ENCODE measurements around the gene LTK.

The LTK gene

DNA sequence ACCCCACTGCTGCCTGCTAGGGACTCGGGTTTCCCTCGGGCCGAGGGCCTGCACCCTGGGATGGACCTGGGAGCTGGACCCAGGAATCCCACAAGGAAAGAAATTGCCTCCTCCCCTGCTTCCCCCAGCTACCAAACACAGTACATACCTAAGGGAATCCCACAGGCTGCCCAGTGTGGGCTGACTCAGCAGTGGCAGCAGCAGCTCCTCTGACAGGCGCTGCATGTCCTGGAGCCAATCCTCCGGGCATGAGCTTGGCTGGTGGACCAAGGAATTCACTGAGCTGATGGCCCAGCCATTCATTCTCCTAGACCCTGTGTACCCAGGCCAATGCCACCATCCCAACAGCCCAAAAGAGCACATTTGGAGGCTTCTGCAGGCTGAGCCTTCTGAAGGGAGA lies 9.5 kb upstream of the LTK start:
- TF ChIP-seq, protein P1, sequence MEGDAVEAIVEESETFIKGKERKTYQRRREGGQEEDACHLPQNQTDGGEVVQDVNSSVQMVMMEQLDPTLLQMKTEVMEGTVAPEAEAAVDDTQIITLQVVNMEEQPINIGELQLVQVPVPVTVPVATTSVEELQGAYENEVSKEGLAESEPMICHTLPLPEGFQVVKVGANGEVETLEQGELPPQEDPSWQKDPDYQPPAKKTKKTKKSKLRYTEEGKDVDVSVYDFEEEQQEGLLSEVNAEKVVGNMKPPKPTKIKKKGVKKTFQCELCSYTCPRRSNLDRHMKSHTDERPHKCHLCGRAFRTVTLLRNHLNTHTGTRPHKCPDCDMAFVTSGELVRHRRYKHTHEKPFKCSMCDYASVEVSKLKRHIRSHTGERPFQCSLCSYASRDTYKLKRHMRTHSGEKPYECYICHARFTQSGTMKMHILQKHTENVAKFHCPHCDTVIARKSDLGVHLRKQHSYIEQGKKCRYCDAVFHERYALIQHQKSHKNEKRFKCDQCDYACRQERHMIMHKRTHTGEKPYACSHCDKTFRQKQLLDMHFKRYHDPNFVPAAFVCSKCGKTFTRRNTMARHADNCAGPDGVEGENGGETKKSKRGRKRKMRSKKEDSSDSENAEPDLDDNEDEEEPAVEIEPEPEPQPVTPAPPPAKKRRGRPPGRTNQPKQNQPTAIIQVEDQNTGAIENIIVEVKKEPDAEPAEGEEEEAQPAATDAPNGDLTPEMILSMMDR (IDR thresholded peaks at IDR 0.05) = no peak

DNA sequence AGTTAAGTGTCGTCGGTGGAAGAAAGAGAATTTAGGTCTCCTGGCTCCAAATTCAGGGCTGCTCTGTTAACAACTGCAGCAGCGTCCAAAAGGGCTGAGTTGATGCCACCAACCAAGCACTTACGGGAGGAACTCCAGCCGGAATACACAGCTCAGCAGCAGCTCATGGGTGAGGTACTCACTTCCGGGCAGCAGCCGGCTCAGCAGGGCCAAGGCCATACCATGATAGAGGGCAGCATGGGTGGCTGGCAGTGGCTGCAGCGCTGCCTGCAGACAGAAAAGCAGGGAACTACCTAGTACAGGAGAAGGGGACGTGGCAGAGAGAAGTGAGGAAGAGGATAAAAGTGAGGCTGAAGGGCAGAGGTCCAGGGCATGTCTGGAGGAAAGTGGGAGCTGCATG lies 8.0 kb upstream of the LTK start:
- TF ChIP-seq, protein P1 (IDR thresholded peaks at IDR 0.05) = no peak

DNA sequence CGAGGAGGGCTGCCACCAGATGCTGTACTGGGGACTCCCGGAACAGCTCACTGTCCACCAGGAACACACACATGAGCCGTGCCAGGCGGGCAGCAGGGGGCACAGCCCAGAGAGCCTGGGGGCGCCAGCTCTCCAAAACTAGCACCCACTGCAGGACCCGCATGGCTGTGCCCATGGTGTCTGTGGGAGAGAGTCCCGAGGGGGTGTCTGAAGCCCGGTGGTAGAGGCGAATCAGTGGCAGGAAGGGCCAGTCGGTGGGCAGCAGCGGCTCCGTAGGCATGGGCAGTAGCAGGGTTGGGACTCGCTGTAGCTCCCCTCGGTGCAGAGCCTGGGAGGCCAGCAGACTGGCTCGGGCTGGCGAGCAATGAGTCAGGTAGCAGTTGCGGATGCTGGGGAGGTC lies 7.0 kb upstream of the LTK start:
- TF ChIP-seq, protein P1 (IDR thresholded peaks at IDR 0.05) = no peak

DNA sequence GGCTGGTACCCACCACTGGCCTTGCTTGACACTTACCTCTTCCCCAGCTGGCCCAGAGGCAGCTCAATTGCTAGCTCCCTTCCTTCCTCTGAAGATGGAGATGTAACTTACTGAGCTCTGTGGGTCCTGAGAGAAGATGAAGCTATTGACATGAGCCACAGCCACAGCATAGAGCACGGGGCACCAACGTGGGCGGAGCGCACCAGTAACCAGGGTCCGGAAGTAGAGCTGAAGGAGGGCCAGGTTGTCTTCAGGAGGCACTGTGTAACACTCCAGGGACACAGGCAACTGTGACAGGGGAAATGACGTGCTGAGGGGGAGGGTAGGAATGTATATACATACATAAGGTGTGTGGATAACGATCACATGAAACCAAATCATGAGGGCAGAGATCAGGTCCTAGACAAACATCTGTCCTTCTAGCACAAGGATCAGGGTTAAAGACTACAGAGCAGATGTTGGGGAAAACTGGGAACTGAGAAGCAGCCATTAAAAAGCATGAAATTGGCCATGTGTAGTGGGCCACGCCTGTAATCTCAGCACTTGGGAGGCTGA lies 4.3 kb upstream of the LTK start:
- TF ChIP-seq, protein P1 (IDR thresholded peaks at IDR 0.05) = no peak

DNA sequence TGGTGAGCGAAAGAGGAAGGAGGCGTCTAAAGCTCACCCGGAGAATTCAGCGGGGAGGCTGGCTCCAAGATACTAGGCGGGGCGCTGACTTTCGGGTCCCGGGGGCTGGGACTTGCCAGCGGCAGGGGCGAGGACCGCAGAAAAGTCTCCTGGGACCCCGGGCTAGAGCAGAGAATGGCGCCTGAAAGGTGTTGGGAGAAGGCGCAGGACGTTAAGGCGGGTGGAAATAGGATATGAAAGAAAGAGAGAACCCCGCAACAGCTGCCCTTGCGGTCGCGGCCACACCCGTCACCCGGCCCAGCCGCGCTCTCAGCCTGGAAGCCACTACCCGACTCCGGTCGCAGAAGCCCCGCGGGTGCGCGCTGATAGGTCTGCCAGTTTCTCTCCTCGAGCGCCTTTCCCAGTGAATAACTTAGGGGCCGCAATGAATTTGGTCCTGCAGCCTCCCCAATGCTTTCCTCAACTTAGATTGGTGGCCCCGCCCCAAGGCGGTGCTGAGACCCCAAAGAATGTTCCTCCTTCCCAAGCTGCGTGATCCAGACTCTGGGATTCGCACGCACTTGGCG lies 604 bp downstream of the LTK start:
- TF ChIP-seq, protein P1 (IDR thresholded peaks at IDR 0.05) = no peak

DNA sequence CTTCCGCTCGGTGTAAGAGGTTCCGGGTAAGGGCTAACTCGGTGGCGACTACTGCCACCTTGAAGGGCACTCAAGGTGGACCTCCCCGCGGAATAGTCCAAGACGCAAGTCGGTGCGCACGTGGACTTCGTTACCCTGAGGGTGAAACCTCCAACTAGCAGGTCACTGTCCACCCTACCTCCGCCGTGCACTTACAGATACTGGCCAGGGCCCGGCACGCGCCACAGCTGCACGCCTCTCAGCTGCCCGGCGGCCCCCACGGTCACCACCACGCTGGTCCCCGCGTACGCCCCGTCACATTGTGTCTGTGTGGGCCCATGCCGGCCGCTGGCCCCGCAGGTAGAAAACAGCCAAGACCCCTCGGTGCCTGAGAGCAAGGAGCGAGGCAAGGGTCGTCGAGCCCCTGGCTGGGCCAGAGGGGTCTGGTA lies 1.1 kb downstream of the LTK start:
- TF ChIP-seq, protein P1 (IDR thresholded peaks at IDR 0.05) = no peak

DNA sequence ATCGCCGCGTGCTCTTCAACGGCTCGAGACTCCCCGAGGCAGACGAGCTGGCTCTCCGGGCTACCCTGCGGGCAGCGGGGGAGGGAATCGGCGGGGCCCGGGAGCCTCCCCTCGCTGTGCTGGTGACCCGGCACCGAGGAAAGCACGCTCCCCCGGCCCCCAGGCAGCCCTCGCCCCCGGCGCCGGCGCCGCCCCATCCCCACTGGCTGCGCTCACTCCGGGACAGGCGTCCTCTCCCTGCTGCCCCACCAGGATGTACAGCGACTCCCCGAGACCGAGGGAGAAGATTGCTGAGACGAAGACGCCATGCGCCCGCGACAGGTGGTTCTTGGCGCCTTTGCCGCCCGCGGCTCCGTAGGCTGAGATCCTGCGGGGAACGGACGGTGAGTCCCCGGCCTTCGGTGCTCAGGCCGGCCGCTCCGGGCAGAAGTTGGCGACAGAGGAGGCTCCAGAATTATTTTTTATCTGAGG lies 1.7 kb downstream of the LTK start:
- TF ChIP-seq, protein P1 (IDR thresholded peaks at IDR 0.05) = no peak
